ENCODE results near the gene DYTN. TPM values are rescaled to one million over a fixed set of nuclear protein-coding genes. Genes with fewer than 3 reads are reported as not detected.
A peak's percentile ranks its signal among the peaks of the same experiment; 100 is the strongest.

DYTN gene, protein sequence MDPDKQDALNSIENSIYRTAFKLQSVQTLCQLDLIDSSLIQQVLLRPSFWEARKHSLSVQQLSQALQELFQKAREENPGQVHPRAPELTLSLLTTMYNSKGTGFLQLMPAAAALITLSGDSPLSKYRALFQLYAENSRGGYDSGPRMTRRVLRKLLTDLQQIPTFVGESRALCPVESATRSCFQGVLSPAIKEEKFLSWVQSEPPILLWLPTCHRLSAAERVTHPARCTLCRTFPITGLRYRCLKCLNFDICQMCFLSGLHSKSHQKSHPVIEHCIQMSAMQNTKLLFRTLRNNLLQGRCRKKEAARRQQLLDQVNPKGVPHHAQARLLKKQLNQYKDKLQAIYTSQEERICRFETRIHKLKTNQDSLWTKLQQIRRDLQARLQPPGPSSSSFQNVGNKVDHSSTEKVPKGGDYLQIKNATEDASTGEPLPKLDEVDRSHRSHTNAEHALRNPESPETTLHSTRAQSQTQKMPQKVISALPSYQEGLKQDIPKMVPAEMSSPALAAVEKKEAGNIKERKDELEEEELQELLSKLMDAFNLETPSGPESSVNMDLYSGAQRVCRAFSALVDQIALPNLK
- total RNA-seq (ENCODE audit: unreplicated experiment) = 3.1 TPM
- long read RNA-seq, partial matches to known transcripts = 4 of 7 reads
- long read RNA-seq, other reads (novel, unspliced or antisense) = 3 of 7 reads

DNA sequence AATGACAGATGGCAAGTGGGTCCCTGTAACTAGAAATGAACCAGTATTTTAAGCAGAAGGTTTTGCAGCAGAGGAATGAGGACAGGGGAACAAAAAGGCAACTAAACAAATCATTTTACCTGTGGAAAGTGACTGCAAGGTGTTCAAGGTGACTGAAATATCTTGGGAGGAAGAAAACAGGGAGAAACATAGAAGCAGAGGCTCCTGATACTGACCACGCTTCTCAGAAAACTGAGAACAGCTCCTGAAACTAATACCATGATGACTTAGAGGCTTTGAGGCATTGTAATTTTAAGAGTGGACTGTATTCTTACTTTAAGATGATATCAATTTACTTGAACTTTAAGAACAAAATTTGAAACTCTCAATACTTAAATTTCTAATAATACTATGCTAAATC lies at the start of gene DYTN:
Gene DYTN (minus strand): TSS at position 101 of the 400 bp plus-strand sequence. CDS start 117 bp downstream, outside the sequence.
- H3K27ac Mint-ChIP-seq (ENCODE audit: unreplicated experiment) = no peak within 1 kb of the TSS
- no peak for DNase-seq (ENCODE audit: low spot score)

DNA sequence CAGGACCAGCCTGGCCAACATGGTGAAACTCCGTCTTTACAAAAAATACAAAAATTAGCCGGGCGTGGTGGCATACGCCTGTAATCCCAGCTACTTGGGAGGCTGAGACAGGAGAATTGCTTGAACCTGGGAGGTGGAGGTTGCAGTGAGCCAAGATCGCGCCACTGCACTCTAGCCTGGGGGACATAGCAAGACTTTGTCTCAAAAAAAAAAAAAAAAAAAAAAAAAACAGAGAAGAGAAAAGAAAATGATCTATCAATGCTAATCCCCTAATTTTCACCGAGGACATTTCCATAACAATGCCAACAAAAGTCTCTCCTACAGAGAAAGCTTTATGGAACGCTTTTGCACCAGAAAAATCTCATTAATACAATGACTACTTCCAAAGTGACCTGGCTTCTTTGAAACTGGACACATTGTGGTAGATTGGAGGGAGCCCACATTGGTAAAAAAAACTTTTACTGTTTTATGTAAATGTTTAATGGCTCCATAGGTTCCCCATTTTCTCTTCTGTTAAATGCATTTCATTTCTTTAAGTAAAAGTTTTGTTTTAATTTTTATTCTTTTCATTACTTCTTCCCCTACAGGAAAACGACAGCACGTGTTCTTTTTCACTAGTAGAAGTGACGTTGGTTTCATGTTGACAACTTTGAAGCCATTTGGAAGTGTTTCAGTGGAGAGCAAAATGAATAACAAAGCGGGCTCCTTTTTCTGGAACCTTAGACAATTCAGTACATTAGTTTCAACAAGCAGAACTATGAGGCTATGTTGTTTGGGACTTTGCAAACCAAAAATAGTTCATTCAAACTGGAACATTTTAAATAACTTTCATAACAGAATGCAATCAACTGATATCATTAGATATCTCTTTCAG lies 48.1 kb upstream of the DYTN start:
- Mint-ChIP-seq H3K27me3 (ENCODE audit: unreplicated experiment) (peaks cover 3% of the 10 kb centered on the region), H3K27ac (ENCODE audit: unreplicated experiment) (peak overlapping the region; percentile 94), H3K36me3 (ENCODE audit: low read depth, unreplicated experiment) (peaks cover 6% of the 10 kb centered on the region), H3K9me3 (ENCODE audit: unreplicated experiment) (no peaks in the 10 kb centered on the region), H3K4me3 (ENCODE audit: unreplicated experiment) (peak overlapping the region; percentile 99), H3K4me1 (ENCODE audit: unreplicated experiment) (peaks cover 11% of the 10 kb centered on the region)
- TF ChIP-seq, protein P1, sequence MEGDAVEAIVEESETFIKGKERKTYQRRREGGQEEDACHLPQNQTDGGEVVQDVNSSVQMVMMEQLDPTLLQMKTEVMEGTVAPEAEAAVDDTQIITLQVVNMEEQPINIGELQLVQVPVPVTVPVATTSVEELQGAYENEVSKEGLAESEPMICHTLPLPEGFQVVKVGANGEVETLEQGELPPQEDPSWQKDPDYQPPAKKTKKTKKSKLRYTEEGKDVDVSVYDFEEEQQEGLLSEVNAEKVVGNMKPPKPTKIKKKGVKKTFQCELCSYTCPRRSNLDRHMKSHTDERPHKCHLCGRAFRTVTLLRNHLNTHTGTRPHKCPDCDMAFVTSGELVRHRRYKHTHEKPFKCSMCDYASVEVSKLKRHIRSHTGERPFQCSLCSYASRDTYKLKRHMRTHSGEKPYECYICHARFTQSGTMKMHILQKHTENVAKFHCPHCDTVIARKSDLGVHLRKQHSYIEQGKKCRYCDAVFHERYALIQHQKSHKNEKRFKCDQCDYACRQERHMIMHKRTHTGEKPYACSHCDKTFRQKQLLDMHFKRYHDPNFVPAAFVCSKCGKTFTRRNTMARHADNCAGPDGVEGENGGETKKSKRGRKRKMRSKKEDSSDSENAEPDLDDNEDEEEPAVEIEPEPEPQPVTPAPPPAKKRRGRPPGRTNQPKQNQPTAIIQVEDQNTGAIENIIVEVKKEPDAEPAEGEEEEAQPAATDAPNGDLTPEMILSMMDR (IDR thresholded peaks at IDR 0.05; ENCODE audit: unreplicated experiment) = no peak
- DNase-seq (ENCODE audit: low spot score) = no peak

More for the DNA sequence above, at the start of gene DYTN:
- peaks cover 5% of the 10 kb centered on the region for H3K9me3 Mint-ChIP-seq (ENCODE audit: unreplicated experiment)
- H3K4me1 Mint-ChIP-seq (ENCODE audit: unreplicated experiment) = no peaks in the 10 kb centered on the region
- H3K36me3 Mint-ChIP-seq (ENCODE audit: low read depth, unreplicated experiment) = no peaks in the 10 kb centered on the region
- H3K4me3 Mint-ChIP-seq (ENCODE audit: unreplicated experiment) = no peak within 1 kb of the TSS
- peaks cover 1% of the 10 kb centered on the region for H3K27me3 Mint-ChIP-seq (ENCODE audit: unreplicated experiment)
- TF ChIP-seq, protein P1 (IDR thresholded peaks at IDR 0.05; ENCODE audit: unreplicated experiment) = no peak

DNA sequence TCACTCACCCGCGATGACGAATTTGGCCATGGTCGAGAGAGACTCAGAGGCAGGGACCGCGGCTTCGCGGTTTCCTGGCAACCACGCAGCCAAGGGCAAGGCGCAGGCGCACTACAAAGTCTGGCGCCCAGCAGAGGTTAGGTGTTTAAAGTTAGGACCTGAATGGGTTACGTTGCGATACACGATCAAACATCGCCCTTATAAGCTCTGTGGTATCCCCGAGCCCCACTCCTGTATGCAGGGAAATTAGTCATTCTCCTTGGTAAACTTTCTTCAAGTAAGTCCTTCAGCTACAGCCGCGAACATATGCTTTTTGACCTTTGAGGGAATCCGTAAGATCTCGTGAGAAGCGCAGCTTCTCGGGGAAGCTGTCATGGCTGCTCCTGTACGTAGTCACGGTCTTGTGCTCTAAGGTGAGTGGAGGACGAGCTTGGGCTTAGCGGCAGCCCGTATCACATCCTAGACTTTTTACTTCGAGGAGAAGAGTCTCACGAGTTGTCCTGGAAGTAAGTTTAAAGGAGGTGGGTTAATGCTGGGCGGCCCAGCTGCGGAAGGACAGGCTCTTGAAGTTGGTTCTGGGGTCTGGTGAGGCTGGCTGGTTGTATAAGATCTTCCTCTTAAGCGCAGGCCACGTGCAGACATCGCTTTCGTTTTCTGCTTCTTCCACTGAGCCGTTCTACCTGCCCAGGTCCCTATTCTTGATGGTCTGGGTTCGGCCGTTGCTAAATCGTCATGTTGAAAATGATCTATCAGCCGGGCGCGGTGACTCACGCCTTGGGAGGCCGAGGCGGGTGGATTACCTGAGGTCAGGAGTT lies 47.3 kb upstream of the DYTN start, which contains the start of the genes FASTKD2 and MDH1B:
Gene FASTKD2 (plus strand): TSS at position 365 of the 815 bp plus-strand sequence. CDS start 1,088 bp downstream, outside the sequence.
Gene MDH1B (minus strand): TSS at position 87 of the 815 bp plus-strand sequence. CDS start 57 bp downstream, at position 30.
- peak; percentile 73 for DNase-seq (ENCODE audit: low spot score)
- TF ChIP-seq, protein P1 (IDR thresholded peaks at IDR 0.05; ENCODE audit: unreplicated experiment) = no peak
- no peaks in the 10 kb centered on the region for H3K9me3 Mint-ChIP-seq (ENCODE audit: unreplicated experiment)
- H3K27ac Mint-ChIP-seq (ENCODE audit: unreplicated experiment) = peak within 1 kb of the TSS; percentile 94
- H3K36me3 Mint-ChIP-seq (ENCODE audit: low read depth, unreplicated experiment) = peaks cover 6% of the 10 kb centered on the region
- peak within 1 kb of the TSS; percentile 99 for H3K4me3 Mint-ChIP-seq (ENCODE audit: unreplicated experiment)
- peaks cover 11% of the 10 kb centered on the region for H3K4me1 Mint-ChIP-seq (ENCODE audit: unreplicated experiment)
- peaks cover 3% of the 10 kb centered on the region for H3K27me3 Mint-ChIP-seq (ENCODE audit: unreplicated experiment)

DNA sequence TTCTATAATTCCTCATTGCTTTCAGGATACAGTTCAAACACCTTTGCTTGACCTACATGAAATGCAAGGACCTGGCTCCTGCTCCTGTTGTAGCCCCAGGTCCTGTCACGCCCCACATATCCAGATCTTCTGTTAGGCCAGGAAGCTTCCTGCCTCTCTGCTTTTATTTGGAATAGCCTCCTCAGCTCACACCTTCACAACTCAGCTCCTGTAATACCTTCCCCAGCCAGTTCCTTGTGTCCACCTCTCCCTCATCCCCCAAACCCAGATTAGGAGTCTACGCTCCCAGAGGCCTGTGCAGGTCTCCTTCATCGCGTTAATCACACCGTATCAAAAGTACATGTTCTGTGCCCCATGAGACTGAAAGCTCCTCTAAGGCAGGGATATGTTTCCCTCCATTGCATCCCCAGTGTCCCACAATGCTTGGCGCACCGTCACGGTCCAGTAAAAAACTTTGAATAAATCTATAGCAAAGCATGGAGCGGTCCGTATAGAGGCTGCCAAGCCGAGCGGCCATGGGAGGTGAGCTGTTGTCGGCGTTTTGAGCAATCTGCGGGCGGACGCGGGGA lies 46.6 kb upstream of the DYTN start:
- DNase-seq (ENCODE audit: low spot score) = no peak
- peaks cover 6% of the 10 kb centered on the region for H3K36me3 Mint-ChIP-seq (ENCODE audit: low read depth, unreplicated experiment)
- peak overlapping the region; percentile 94 for H3K27ac Mint-ChIP-seq (ENCODE audit: unreplicated experiment)
- peaks cover 3% of the 10 kb centered on the region for H3K27me3 Mint-ChIP-seq (ENCODE audit: unreplicated experiment)
- TF ChIP-seq, protein P1 (IDR thresholded peaks at IDR 0.05; ENCODE audit: unreplicated experiment) = no peak
- H3K9me3 Mint-ChIP-seq (ENCODE audit: unreplicated experiment) = no peaks in the 10 kb centered on the region
- H3K4me1 Mint-ChIP-seq (ENCODE audit: unreplicated experiment) = peaks cover 11% of the 10 kb centered on the region
- H3K4me3 Mint-ChIP-seq (ENCODE audit: unreplicated experiment) = peak overlapping the region; percentile 99

Measured in endothelial cell (in vitro differentiated cells).